SK-N-SH treated with all-trans-retinoic acid at 6 μM for 48 hours (cell line): Measurements from ENCODE around the gene PSME2.

Experiments used
- ATAC-seq: fragments of 200-7000 bp; cut with Tn5 transposase; 3 replicates; pipeline ENCODE4 v1.9.1; 2020; ENCODE audit warnings: mild to moderate bottlenecking, moderate library complexity
- ARNTL ChIP-seq: fragments of 450-650 bp; formaldehyde crosslinking; IDR thresholded peaks from 2 replicates; pipeline ENCODE4 v1.5.0; 2020; ENCODE audit warnings: low read depth, mild to moderate bottlenecking, moderate library complexity, borderline replicate concordance
- CSDC2 ChIP-seq: fragments of 250-450 bp; sonication (Bioruptor Pico); IDR thresholded peaks from 2 replicates; pipeline ENCODE4 v1.5.0; 2020; ENCODE audit warnings: mild to moderate bottlenecking, moderate library complexity
- ESRRG ChIP-seq: fragments of 250-450 bp; sonication (Bioruptor Pico); IDR thresholded peaks from 2 replicates; pipeline ENCODE4 v1.6.1; 2021; ENCODE audit warnings: mild to moderate bottlenecking
- GLIS3 ChIP-seq: fragments of 250-450 bp; sonication (Bioruptor Pico); IDR thresholded peaks from 2 replicates; pipeline ENCODE4 v1.5.0; 2020; ENCODE audit warnings: mild to moderate bottlenecking, moderate library complexity
- ISL1 ChIP-seq: fragments of 250-450 bp; sonication (Bioruptor Pico); IDR thresholded peaks from 2 replicates; pipeline ENCODE4 v2.1.2; 2022; ENCODE audit warnings: mild to moderate bottlenecking, moderate library complexity
- OSR1 ChIP-seq: fragments of 250-450 bp; sonication (Bioruptor Pico); IDR thresholded peaks from 2 replicates; pipeline ENCODE4 v1.8.0; 2022; ENCODE audit warnings: moderate library complexity, mild to moderate bottlenecking, inconsistent platforms
- PPARA ChIP-seq: fragments of 250-450 bp; sonication (Bioruptor Pico); IDR thresholded peaks from 2 replicates; pipeline ENCODE4 v1.5.0; 2020; ENCODE audit warnings: mild to moderate bottlenecking, borderline replicate concordance
- SNAI2 ChIP-seq: fragments of 250-450 bp; sonication (Bioruptor Pico); IDR thresholded peaks from 2 replicates; pipeline ENCODE4 v1.5.0; 2020; ENCODE audit warnings: mild to moderate bottlenecking, moderate library complexity
- TCF4 ChIP-seq: fragments of 250-450 bp; sonication (Bioruptor Pico); IDR thresholded peaks from 2 replicates; pipeline ENCODE4 v1.8.0; 2021; ENCODE audit warnings: mild to moderate bottlenecking, moderate library complexity, borderline replicate concordance
- TOX ChIP-seq: fragments of 250-450 bp; sonication (Bioruptor Pico); IDR thresholded peaks from 2 replicates; pipeline ENCODE4 v1.8.0; 2021; ENCODE audit warnings: mild to moderate bottlenecking, moderate library complexity, borderline replicate concordance
- ZC3H10 ChIP-seq: fragments of 250-450 bp; sonication (Bioruptor Pico); IDR thresholded peaks from 2 replicates; pipeline ENCODE4 v1.5.1; 2021; ENCODE audit warnings: mild to moderate bottlenecking, moderate library complexity
- ZFP3 ChIP-seq: fragments of 250-450 bp; sonication (Bioruptor Pico); IDR thresholded peaks from 2 replicates; pipeline ENCODE4 v1.5.0; 2020; ENCODE audit warnings: mild to moderate bottlenecking, moderate library complexity
- ZNF565 ChIP-seq: fragments of 450-650 bp; formaldehyde crosslinking; conservative IDR thresholded peaks from 2 replicates; pipeline ENCODE4 v1.5.0; 2020; ENCODE audit warnings: low read depth, mild to moderate bottlenecking, moderate library complexity
- ZNF70 ChIP-seq: fragments of 450-650 bp; formaldehyde crosslinking; IDR thresholded peaks from 2 replicates; pipeline ENCODE4 v1.5.0; 2020; ENCODE audit warnings: mild to moderate bottlenecking, moderate library complexity
- TF ChIP-seq, protein P1 (sequence below): fragments of 250-450 bp; sonication (Bioruptor Pico); IDR thresholded peaks from 2 replicates; pipeline ENCODE4 v1.5.0; 2020; ENCODE audit warnings: mild to moderate bottlenecking, moderate library complexity
- TF ChIP-seq, protein P2 (sequence below): fragments of 250-450 bp; sonication (Bioruptor Pico); IDR thresholded peaks from 2 replicates; pipeline ENCODE4 v1.8.0; 2020; ENCODE audit warnings: mild to moderate bottlenecking, moderate library complexity, borderline replicate concordance
- TF ChIP-seq, protein P3 (sequence below): fragments of 250-450 bp; sonication (Bioruptor Pico); IDR thresholded peaks from 2 replicates; pipeline ENCODE4 v1.5.1; 2021; ENCODE audit warnings: mild to moderate bottlenecking, moderate library complexity
- TF ChIP-seq, protein P4 (sequence below): fragments of 250-450 bp; sonication (Bioruptor Pico); IDR thresholded peaks from 2 replicates; pipeline ENCODE4 v1.8.0; 2021; ENCODE audit warnings: low read depth, mild to moderate bottlenecking, moderate library complexity, borderline replicate concordance
- TF ChIP-seq, protein P5 (sequence below): fragments of 250-450 bp; sonication (Bioruptor Pico); IDR thresholded peaks from 2 replicates; pipeline ENCODE4 v1.5.1; 2020; ENCODE audit warnings: low read depth, mild to moderate bottlenecking, moderate library complexity

PSME2 gene

DNA sequence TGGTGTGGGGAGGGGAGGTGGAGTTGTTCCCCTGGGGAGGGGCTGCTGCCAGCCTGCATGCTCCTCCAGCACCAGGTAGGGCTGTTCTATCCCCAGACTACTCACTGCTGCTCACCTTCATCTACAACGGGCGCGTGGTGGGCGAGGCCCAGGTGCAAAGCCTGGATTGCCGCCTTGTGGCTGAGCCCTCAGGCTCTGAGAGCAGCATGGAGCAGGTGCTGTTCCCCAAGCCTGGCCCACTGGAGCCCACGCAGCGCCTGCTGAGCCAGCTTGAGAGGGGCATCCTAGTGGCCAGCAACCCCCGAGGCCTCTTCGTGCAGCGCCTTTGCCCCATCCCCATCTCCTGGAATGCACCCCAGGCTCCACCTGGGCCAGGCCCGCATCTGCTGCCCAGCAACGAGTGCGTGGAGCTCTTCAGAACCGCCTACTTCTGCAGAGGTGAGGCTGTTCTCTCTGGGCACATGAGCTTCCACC, 18.1 kb upstream of the PSME2 start:
- no peak for ATAC-seq
- no peak for TF ChIP-seq ZNF565
- no peak for TF ChIP-seq SNAI2

DNA sequence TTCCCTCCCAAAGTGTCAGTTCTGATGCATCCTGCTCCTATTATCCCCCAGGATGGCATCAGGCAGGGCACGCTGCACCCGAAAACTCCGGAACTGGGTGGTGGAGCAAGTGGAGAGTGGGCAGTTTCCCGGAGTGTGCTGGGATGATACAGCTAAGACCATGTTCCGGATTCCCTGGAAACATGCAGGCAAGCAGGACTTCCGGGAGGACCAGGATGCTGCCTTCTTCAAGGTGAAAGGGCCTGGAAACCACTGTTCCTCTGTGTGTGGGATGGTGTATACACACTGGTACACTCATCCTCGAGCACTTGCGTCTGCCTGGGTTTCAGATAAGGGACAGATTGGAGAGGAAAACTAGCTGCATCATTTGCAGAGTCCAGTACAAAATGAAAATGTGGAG, 15.7 kb upstream of the PSME2 start:
- TF ChIP-seq SNAI2, result no peak
- TF ChIP-seq, protein P1, sequence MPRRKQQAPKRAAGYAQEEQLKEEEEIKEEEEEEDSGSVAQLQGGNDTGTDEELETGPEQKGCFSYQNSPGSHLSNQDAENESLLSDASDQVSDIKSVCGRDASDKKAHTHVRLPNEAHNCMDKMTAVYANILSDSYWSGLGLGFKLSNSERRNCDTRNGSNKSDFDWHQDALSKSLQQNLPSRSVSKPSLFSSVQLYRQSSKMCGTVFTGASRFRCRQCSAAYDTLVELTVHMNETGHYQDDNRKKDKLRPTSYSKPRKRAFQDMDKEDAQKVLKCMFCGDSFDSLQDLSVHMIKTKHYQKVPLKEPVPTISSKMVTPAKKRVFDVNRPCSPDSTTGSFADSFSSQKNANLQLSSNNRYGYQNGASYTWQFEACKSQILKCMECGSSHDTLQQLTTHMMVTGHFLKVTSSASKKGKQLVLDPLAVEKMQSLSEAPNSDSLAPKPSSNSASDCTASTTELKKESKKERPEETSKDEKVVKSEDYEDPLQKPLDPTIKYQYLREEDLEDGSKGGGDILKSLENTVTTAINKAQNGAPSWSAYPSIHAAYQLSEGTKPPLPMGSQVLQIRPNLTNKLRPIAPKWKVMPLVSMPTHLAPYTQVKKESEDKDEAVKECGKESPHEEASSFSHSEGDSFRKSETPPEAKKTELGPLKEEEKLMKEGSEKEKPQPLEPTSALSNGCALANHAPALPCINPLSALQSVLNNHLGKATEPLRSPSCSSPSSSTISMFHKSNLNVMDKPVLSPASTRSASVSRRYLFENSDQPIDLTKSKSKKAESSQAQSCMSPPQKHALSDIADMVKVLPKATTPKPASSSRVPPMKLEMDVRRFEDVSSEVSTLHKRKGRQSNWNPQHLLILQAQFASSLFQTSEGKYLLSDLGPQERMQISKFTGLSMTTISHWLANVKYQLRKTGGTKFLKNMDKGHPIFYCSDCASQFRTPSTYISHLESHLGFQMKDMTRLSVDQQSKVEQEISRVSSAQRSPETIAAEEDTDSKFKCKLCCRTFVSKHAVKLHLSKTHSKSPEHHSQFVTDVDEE (CRISPR knock-in tag), result no peak
- TF ChIP-seq, all 23 proteins: peak for 0
- no peak for ATAC-seq

DNA sequence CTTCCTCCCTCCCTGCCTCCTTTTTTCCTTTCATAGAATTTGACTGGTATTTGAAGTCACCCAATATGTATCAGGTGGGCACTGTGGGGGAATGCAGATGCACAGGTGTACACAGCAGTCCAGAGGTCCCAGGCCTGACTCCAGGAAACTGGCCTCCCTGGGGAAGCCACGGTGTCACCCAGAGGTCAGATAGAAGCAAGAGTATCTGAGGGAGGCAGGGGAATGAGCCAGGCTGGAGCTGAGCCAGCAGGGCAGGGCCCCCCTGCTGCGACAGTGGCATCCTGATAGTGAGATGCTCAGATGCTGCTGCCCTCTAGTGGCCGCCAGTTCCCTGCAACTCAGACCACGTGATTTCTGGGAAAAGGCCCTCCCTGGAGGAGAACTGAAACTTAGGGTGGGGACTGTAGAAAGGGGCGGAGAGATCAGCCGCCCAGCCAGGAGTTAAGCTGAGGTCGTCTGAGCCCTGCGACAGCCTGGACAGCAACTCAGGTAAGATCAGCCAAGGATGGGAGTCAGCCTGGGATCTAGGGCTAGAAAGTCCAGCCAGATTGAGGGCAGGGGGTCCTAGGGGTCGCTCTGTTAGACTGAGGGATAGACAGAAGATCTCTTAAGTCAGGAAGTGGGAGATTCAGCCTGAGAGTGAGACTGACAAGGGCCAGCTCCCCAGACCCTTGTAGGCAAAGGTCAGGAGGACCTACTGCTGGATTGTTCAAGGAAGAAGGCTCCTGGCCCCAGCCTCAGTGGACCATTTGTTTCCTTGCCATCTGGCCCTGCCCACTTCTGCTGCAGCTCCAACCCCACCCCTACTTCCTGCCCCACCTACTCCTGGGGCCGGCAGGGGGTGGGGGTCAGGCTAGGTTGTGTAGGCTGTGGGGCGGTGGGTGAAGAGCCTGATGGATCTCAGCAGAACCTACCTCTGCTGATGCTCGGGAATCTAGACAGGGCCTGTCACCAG, 14.7 kb upstream of the PSME2 start, which contains the start of gene IRF9:
IRF9 (plus strand) TSS at position 416 of the 955 bp plus-strand sequence. CDS start 880 bp downstream, outside the sequence.
- TF ChIP-seq ZNF70 (CRISPR knock-in tag) (peak; percentile 14; the same call in 1 of the 2 replicates), CSDC2 (CRISPR knock-in tag) (no peak), ZFP3 (CRISPR knock-in tag) (0 out of 2 replicates have a peak, but pooled peaks have one; percentile 58), TOX (CRISPR knock-in tag) (peak; percentile 64; the same call in 1 of the 2 replicates), PPARA (CRISPR knock-in tag) (no peak), GLIS3 (CRISPR knock-in tag) (peak; percentile 78; the same call in 1 of the 2 replicates)
- TF ChIP-seq, protein P2, sequence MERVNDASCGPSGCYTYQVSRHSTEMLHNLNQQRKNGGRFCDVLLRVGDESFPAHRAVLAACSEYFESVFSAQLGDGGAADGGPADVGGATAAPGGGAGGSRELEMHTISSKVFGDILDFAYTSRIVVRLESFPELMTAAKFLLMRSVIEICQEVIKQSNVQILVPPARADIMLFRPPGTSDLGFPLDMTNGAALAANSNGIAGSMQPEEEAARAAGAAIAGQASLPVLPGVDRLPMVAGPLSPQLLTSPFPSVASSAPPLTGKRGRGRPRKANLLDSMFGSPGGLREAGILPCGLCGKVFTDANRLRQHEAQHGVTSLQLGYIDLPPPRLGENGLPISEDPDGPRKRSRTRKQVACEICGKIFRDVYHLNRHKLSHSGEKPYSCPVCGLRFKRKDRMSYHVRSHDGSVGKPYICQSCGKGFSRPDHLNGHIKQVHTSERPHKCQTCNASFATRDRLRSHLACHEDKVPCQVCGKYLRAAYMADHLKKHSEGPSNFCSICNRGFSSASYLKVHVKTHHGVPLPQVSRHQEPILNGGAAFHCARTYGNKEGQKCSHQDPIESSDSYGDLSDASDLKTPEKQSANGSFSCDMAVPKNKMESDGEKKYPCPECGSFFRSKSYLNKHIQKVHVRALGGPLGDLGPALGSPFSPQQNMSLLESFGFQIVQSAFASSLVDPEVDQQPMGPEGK (CRISPR knock-in tag), result peak; percentile 62
- TF ChIP-seq, protein P3, sequence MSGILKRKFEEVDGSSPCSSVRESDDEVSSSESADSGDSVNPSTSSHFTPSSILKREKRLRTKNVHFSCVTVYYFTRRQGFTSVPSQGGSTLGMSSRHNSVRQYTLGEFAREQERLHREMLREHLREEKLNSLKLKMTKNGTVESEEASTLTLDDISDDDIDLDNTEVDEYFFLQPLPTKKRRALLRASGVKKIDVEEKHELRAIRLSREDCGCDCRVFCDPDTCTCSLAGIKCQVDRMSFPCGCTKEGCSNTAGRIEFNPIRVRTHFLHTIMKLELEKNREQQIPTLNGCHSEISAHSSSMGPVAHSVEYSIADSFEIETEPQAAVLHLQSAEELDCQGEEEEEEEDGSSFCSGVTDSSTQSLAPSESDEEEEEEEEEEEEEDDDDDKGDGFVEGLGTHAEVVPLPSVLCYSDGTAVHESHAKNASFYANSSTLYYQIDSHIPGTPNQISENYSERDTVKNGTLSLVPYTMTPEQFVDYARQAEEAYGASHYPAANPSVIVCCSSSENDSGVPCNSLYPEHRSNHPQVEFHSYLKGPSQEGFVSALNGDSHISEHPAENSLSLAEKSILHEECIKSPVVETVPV (CRISPR knock-in tag), result peak; percentile 18; the same call in 1 of the 2 replicates
- TF ChIP-seq, all 23 proteins: peak for 6
- peak; percentile 94 for ATAC-seq

DNA sequence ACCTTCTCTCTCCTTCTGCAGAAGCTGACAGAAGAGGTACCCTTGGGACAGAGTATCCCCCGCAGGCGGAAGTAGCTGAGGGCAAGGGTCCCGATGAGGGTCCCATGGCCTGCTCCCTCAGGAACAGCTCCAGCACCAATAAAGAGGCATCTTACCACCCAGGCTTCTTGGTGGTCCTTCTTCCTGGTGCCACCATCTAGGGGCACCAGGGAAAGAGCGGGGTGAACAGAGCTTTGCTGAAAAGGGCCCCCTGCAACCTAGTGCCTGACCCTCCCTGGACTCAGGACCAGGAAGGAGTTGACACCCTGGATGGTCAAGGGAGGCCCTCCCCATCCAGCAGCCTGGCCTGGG, 14.1 kb upstream of the PSME2 start:
- peak; percentile 5; the same call in 2 of the 3 replicates for ATAC-seq
- TF ChIP-seq OSR1 (CRISPR knock-in tag) (no peak), CSDC2 (CRISPR knock-in tag) (no peak), TOX (CRISPR knock-in tag) (no peak), ZC3H10 (CRISPR knock-in tag) (no peak), SNAI2 (no peak), ARNTL (CRISPR knock-in tag) (no peak), ESRRG (CRISPR knock-in tag) (no peak), ZFP3 (CRISPR knock-in tag) (no peak), ISL1 (no peak), PPARA (CRISPR knock-in tag) (no peak), TCF4 (CRISPR knock-in tag) (no peak)
- TF ChIP-seq, protein P4, sequence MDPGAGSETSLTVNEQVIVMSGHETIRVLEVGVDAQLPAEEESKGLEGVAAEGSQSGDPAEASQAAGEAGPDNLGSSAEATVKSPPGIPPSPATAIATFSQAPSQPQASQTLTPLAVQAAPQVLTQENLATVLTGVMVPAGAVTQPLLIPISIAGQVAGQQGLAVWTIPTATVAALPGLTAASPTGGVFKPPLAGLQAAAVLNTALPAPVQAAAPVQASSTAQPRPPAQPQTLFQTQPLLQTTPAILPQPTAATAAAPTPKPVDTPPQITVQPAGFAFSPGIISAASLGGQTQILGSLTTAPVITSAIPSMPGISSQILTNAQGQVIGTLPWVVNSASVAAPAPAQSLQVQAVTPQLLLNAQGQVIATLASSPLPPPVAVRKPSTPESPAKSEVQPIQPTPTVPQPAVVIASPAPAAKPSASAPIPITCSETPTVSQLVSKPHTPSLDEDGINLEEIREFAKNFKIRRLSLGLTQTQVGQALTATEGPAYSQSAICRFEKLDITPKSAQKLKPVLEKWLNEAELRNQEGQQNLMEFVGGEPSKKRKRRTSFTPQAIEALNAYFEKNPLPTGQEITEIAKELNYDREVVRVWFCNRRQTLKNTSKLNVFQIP (CRISPR knock-in tag), result no peak
- TF ChIP-seq, protein P5, sequence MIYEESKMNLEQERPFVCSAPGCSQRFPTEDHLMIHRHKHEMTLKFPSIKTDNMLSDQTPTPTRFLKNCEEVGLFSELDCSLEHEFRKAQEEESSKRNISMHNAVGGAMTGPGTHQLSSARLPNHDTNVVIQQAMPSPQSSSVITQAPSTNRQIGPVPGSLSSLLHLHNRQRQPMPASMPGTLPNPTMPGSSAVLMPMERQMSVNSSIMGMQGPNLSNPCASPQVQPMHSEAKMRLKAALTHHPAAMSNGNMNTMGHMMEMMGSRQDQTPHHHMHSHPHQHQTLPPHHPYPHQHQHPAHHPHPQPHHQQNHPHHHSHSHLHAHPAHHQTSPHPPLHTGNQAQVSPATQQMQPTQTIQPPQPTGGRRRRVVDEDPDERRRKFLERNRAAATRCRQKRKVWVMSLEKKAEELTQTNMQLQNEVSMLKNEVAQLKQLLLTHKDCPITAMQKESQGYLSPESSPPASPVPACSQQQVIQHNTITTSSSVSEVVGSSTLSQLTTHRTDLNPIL (CRISPR knock-in tag), result no peak
- TF ChIP-seq, protein P2 (CRISPR knock-in tag), result no peak
- TF ChIP-seq, protein P1 (CRISPR knock-in tag), result no peak
